ENCODE results near the gene WDR7. TPM values are rescaled to one million over a fixed set of nuclear protein-coding genes. Genes with fewer than 3 reads are reported as not detected.

Gene WDR7
- total and polyA plus RNA-seq, 10 of the 15 experiments (the other 5 are each of a cell fraction or from before 2014, with no cell fraction given) = 2.8 to 16.5 (median 11.7) TPM

DNA sequence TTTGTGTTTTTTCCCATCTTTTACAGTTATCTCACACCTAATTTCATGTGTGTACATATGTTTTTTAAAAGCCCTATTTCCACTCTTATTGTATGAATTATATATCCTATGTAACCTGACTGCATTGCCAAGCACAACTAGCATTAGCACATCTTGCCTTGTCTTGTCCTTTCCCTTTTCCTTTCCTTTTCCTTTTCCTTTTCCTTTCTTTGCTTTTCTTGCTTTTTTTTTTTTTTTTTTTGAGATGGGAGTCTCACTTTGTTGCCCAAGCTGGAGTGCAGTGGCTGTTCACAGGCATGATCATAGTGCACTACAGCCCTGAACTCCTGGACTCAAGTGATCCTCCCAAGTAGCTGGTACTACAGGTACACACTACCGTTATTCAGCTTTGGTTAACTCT, 323.0 kb downstream of the WDR7 start:
- no peak overlapping the region for H2AFZ ChIP-seq (ENCODE audit: control insufficient read depth, low read depth, low read length)
- DNase-seq (ENCODE audit: low read depth, low spot score) = no peak
- POLR2A ChIA-PET = interaction anchor here (0.7 kb wide), 1 partner anchor 88 kb away, joined by 6 read pairs; no protein-coding TSS in a partner anchor
- no peak overlapping the region for H3K27ac ChIP-seq (ENCODE audit: control insufficient read depth, insufficient read depth)
- no peak overlapping the region for H3K4me2 ChIP-seq (ENCODE audit: control insufficient read depth, insufficient read depth)
- no peaks in the 10 kb centered on the region for H3K36me3 ChIP-seq (ENCODE audit: control insufficient read depth in 2 of 2, insufficient read depth in 2 of 2, low read length in 1 of 2)
- no peaks in the 10 kb centered on the region for H3K27me3 ChIP-seq (replicated peaks in 1 of 2; ENCODE audit: control insufficient read depth in 2 of 2, insufficient read depth in 2 of 2, low read length in 1 of 2)
- TF ChIP-seq KLF5 (IDR thresholded peaks at IDR 0.05; ENCODE audit: partially characterized antibody) = no peak
- TF ChIP-seq, protein P1, sequence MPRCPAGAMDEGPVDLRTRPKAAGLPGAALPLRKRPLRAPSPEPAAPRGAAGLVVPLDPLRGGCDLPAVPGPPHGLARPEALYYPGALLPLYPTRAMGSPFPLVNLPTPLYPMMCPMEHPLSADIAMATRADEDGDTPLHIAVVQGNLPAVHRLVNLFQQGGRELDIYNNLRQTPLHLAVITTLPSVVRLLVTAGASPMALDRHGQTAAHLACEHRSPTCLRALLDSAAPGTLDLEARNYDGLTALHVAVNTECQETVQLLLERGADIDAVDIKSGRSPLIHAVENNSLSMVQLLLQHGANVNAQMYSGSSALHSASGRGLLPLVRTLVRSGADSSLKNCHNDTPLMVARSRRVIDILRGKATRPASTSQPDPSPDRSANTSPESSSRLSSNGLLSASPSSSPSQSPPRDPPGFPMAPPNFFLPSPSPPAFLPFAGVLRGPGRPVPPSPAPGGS (IDR thresholded peaks at IDR 0.05; ENCODE audit: borderline replicate concordance, insufficient read depth, low read depth, low read length, poor library complexity, severe bottlenecking) = no peak
- TF ChIP-seq MYB (IDR thresholded peaks at IDR 0.05; ENCODE audit: borderline replicate concordance, low read depth, low read length) = no peak
- TF ChIP-seq, protein P2, sequence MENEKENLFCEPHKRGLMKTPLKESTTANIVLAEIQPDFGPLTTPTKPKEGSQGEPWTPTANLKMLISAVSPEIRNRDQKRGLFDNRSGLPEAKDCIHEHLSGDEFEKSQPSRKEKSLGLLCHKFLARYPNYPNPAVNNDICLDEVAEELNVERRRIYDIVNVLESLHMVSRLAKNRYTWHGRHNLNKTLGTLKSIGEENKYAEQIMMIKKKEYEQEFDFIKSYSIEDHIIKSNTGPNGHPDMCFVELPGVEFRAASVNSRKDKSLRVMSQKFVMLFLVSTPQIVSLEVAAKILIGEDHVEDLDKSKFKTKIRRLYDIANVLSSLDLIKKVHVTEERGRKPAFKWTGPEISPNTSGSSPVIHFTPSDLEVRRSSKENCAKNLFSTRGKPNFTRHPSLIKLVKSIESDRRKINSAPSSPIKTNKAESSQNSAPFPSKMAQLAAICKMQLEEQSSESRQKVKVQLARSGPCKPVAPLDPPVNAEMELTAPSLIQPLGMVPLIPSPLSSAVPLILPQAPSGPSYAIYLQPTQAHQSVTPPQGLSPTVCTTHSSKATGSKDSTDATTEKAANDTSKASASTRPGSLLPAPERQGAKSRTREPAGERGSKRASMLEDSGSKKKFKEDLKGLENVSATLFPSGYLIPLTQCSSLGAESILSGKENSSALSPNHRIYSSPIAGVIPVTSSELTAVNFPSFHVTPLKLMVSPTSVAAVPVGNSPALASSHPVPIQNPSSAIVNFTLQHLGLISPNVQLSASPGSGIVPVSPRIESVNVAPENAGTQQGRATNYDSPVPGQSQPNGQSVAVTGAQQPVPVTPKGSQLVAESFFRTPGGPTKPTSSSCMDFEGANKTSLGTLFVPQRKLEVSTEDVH (IDR thresholded peaks at IDR 0.05; ENCODE audit: low read depth, partially characterized antibody) = no peak
- TF ChIP-seq CBX3 (IDR thresholded peaks at IDR 0.05; ENCODE audit: borderline replicate concordance, low read depth) = no peak
- TF ChIP-seq NFYA (IDR thresholded peaks at IDR 0.05; ENCODE audit: borderline replicate concordance, low read depth, low read length) = no peak
- no peak for TF ChIP-seq MTA3 (IDR thresholded peaks at IDR 0.05; ENCODE audit: borderline replicate concordance, low read length)
- in situ Hi-C loops (cut with MboI) = no loop called here
- RAD21 ChIA-PET (ENCODE audit: unreplicated experiment) = no interaction called here
- H3K4me3 ChIP-seq = no peak overlapping the region
- CTCF ChIA-PET = no interaction called here
- intact Hi-C loops (cut with micrococcal nuclease; ENCODE audit: unreplicated experiment) = no loop called here
- SMC1A ChIA-PET (ENCODE audit: uncharacterized antibody, unreplicated experiment) = no interaction called here
- no peaks in the 10 kb centered on the region for H3K9me3 ChIP-seq (replicated peaks; ENCODE audit: control insufficient read depth, insufficient read depth, low read length)
- BruUV-seq (replicated peaks) = no TSS peak
- H3K4me1 ChIP-seq (ENCODE audit: control insufficient read depth, insufficient read depth, low read length) = no peaks in the 10 kb centered on the region
- no peaks in the 10 kb centered on the region for H3K79me2 ChIP-seq (ENCODE audit: control insufficient read depth, insufficient read depth, low read length)
- no peak for ATAC-seq
- 95% methylated on average over 1 of the region's 1 CpG for WGBS (ENCODE audit: insufficient coverage, insufficient replicate concordance, low lambda C conversion rate, missing lambda C conversion rate)
- no peaks in the 10 kb centered on the region for H4K20me1 ChIP-seq (ENCODE audit: control insufficient read depth, insufficient read depth)
- no peak overlapping the region for H3K9ac ChIP-seq (ENCODE audit: control insufficient read depth, insufficient read depth, low read length)
- FAIRE-seq = no peak
